Stimulated activated CD4-positive, alpha-beta T cell treated with anti-CD3 and anti-CD28 coated beads, Interleukin-2, amount 100 ng/mL, for 24 hours (primary cell): Measurements from ENCODE around the gene ZNF665.
"Not testable (repeated sequence)": the region's sequence is repeated elsewhere in the genome, so short reads cannot be mapped to it uniquely, and the experiment has no call there.

Source experiments
- DNase-seq, 2 donors: peaks; one replicate each; pipeline ENCODE4 v3.0.0-alpha.2; 2020

Gene ZNF665

GRCh38 chr19:53156850-53157249, 36.3 kb downstream of the ZNF665 start:
- DNase-seq, result no peak

GRCh38 chr19:53147645-53148044, 45.5 kb downstream of the ZNF665 start:
- DNase-seq, result no peak

GRCh38 chr19:53140351-53140750, 52.8 kb downstream of the ZNF665 start:
- DNase-seq, result no peak

GRCh38 chr19:53136432-53136831, 56.7 kb downstream of the ZNF665 start:
- no peak for DNase-seq

- peak; percentile 25 to 48 for DNase-seq
Observed at GRCh38 chr19:53132141-53132991, 60.8 kb downstream of the ZNF665 start, which contains the start of gene ZNF415. TSS of gene ZNF415 (minus strand) at chr19:53132910. CDS start at chr19:53122676, 10,234 bp downstream.

GRCh38 chr19:53131727-53132126, 61.4 kb downstream of the ZNF665 start:
- no peak for DNase-seq

GRCh38 chr19:53131085-53131590, 62.0 kb downstream of the ZNF665 start:
- no peak for DNase-seq

GRCh38 chr19:53130506-53130905, 62.7 kb downstream of the ZNF665 start:
- DNase-seq, result no peak

GRCh38 chr19:53126733-53127526, 66.2 kb downstream of the ZNF665 start:
- not testable (repeated sequence) for DNase-seq

GRCh38 chr19:53123400-53123799, 69.8 kb downstream of the ZNF665 start:
- DNase-seq, result no peak
